GM21717 (cell line): Measurements from ENCODE around the gene CD9.

ENCODE experiments used
- ATAC-seq: cut with Tn5 transposase; IDR thresholded peaks from one replicate; pipeline ENCODE4 v1.9.1; 2021; ENCODE audit warnings: mild to moderate bottlenecking, moderate library complexity; ENCODE audit not compliant: unreplicated experiment

Gene CD9

GRCh38 chr12:6235906-6236640 lies 35.9 kb downstream of the CD9 start:
- ATAC-seq, result no peak

GRCh38 chr12:6236641-6236940 lies 36.4 kb downstream of the CD9 start:
- ATAC-seq, result no peak

- ATAC-seq, result no peak
These were observed 37.6 kb downstream of the CD9 start for GRCh38 chr12:6237830-6238229.

GRCh38 chr12:6238875-6239274 lies 38.7 kb downstream of the CD9 start:
- no peak for ATAC-seq

- no peak for ATAC-seq
These were observed 41.3 kb downstream of the CD9 start for GRCh38 chr12:6241495-6241894.

- ATAC-seq, result no peak
These were observed 49.4 kb downstream of the CD9 start for GRCh38 chr12:6249580-6249979.

- ATAC-seq, result no peak
These were observed 50.1 kb downstream of the CD9 start for GRCh38 chr12:6250343-6250742.

GRCh38 chr12:6253278-6253677 lies 53.1 kb downstream of the CD9 start:
- ATAC-seq, result no peak

GRCh38 chr12:6254491-6254890 lies 54.3 kb downstream of the CD9 start:
- ATAC-seq, result no peak

- ATAC-seq, result no peak
These were observed 56.8 kb downstream of the CD9 start for GRCh38 chr12:6257007-6257406.

- ATAC-seq, result no peak
These were observed 62.0 kb downstream of the CD9 start for GRCh38 chr12:6262211-6262610.

GRCh38 chr12:6262623-6263022 lies 62.4 kb downstream of the CD9 start:
- ATAC-seq, result no peak

- ATAC-seq, result no peak
These were observed 63.7 kb downstream of the CD9 start for GRCh38 chr12:6263931-6264330.

- ATAC-seq, result no peak
These were observed 64.3 kb downstream of the CD9 start for GRCh38 chr12:6264402-6265037.

GRCh38 chr12:6265038-6265405 lies 64.8 kb downstream of the CD9 start:
- no peak for ATAC-seq

GRCh38 chr12:6266541-6266966 lies 66.4 kb downstream of the CD9 start:
- no peak for ATAC-seq

GRCh38 chr12:6266971-6267721 lies 66.9 kb downstream of the CD9 start:
- ATAC-seq, result peak; percentile 58

- ATAC-seq, result no peak
These were observed 68.4 kb downstream of the CD9 start for GRCh38 chr12:6268484-6269157.

- ATAC-seq, result no peak
These were observed 69.8 kb downstream of the CD9 start for GRCh38 chr12:6269986-6270385.

- no peak for ATAC-seq
These were observed 71.1 kb downstream of the CD9 start for GRCh38 chr12:6271281-6271680.

- no peak for ATAC-seq
These were observed 72.4 kb downstream of the CD9 start for GRCh38 chr12:6272300-6273204.
